ENCODE results near the gene GJB6. TPM values are rescaled to one million over a fixed set of nuclear protein-coding genes. Genes with fewer than 3 reads are reported as not detected.

Gene GJB6
- total RNA-seq, 1 donor, result not detected

GRCh38 chr13:20264271-20265018 lies 32.3 kb upstream of the GJB6 start:
- no peak for TF ChIP-seq CTCF (IDR thresholded peaks at IDR 0.05; ENCODE audit: insufficient read depth, low read depth, low read length)
- no peak for DNase-seq (ENCODE audit: low read depth)
- H3K4me3 ChIP-seq (ENCODE audit: low read depth, low read length), result no peak overlapping the region

- no peak overlapping the region for H3K4me3 ChIP-seq (ENCODE audit: low read depth, low read length)
- no peak for DNase-seq (ENCODE audit: low read depth)
- no peak for TF ChIP-seq CTCF (IDR thresholded peaks at IDR 0.05; ENCODE audit: insufficient read depth, low read depth, low read length)
These were observed 31.4 kb upstream of the GJB6 start for GRCh38 chr13:20263393-20264044.

- DNase-seq (ENCODE audit: low read depth), result no peak
- TF ChIP-seq CTCF (IDR thresholded peaks at IDR 0.05; ENCODE audit: insufficient read depth, low read depth, low read length), result no peak
- no peak overlapping the region for H3K4me3 ChIP-seq (ENCODE audit: low read depth, low read length)
These were observed 26.8 kb upstream of the GJB6 start for GRCh38 chr13:20258963-20259288.

GRCh38 chr13:20258208-20258962 lies 26.3 kb upstream of the GJB6 start:
- TF ChIP-seq CTCF (IDR thresholded peaks at IDR 0.05; ENCODE audit: insufficient read depth, low read depth, low read length), result no peak
- no peak overlapping the region for H3K4me3 ChIP-seq (ENCODE audit: low read depth, low read length)
- DNase-seq (ENCODE audit: low read depth), result peak; percentile 7

- no peak for DNase-seq (ENCODE audit: low read depth)
- H3K4me3 ChIP-seq (ENCODE audit: low read depth, low read length), result no peak overlapping the region
- TF ChIP-seq CTCF (IDR thresholded peaks at IDR 0.05; ENCODE audit: insufficient read depth, low read depth, low read length), result no peak
These were observed 22.0 kb upstream of the GJB6 start for GRCh38 chr13:20254076-20254475.

- DNase-seq (ENCODE audit: low read depth), result no peak
- TF ChIP-seq CTCF (IDR thresholded peaks at IDR 0.05; ENCODE audit: insufficient read depth, low read depth, low read length), result no peak
- H3K4me3 ChIP-seq (ENCODE audit: low read depth, low read length), result no peak overlapping the region
These were observed 17.8 kb upstream of the GJB6 start for GRCh38 chr13:20249913-20250312.
